Left cardiac atrium (tissue), 2 donors: Measurements from ENCODE around the gene PHETA2. TPM values are rescaled to one million over a fixed set of nuclear protein-coding genes. Genes with fewer than 3 reads are reported as not detected.

Source experiments
- total RNA-seq, 2 donors: library from RNA; stranded (reverse); fragmentation: NEBNext Ultra II Directional; extraction: Animal tissue kit (Norgen Biotek cat#: 25700); gene quantifications; one replicate each; pipeline ENCODE4 v1.2.1, GENCODE V29; 2021
- donor health status: DM: no; HTN: yes; CAD: no; lungs with severe emphysema.
- donor health status: DM: yes; HTN: yes; CAD: no.

Gene PHETA2
- total RNA-seq, 2 donors from 2014 or later = 8.7 to 11.3 TPM

Other genes starting within 250 kb of the PHETA2 start
- 10 to 100 TPM; 58.7 to 84.0 TPM for gene SREBF2, start 241.1 kb upstream of the PHETA2 start, total RNA-seq
- 1 to 10 TPM; 1.1 to 3.3 TPM for gene SHISA8, start 159.2 kb upstream of the PHETA2 start, total RNA-seq
- gene TNFRSF13C, start 147.4 kb upstream of the PHETA2 start, total RNA-seq = under 1 TPM; 0.29 to 0.44 TPM
- gene CENPM, start 127.1 kb upstream of the PHETA2 start, total RNA-seq = 1 to 10 TPM in 1 of 2 donors, under 1 TPM in 1; 0.79 to 2.0 TPM
- under 1 TPM; 0.09 to 0.24 TPM for gene SEPTIN3, start 104.8 kb upstream of the PHETA2 start, total RNA-seq
- gene WBP2NL, start 75.5 kb upstream of the PHETA2 start, total RNA-seq = under 1 TPM; 0.42 to 0.50 TPM
- gene NAGA, start 3.4 kb upstream of the PHETA2 start, total RNA-seq = 10 to 100 TPM; 16.7 to 21.1 TPM
- 100 to 1,000 TPM; 119 to 151 TPM for gene SMDT1, start 5.5 kb downstream of the PHETA2 start, total RNA-seq
- gene NDUFA6, start 16.5 kb downstream of the PHETA2 start, total RNA-seq = 100 to 1,000 TPM; 224 to 247 TPM
- gene CYP2D6, start 56.6 kb downstream of the PHETA2 start, total RNA-seq = under 1 TPM; 0.31 to 0.59 TPM
- gene TCF20, start 196.4 kb downstream of the PHETA2 start, total RNA-seq = 10 to 100 TPM; 13.9 to 18.2 TPM